Measurements from ENCODE around the gene ZCCHC17.

DNA sequence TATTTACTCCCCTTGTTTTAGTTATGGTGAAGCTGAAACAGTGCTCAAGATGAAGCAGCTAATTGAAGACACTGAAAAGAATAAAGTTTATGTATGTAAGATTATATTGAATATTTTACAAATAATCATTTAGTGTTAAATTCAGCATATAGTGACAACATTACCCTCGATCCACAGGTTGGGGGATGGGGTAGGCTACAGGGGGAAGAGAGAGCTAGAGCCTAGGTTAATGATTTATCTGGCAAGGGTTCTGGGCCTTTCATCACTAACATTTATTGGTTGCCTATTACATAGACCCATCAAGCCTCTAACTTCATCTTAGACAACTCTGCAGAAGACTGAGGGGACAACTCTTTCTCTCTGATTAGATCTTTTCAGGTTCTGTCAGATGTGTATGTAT lies 21.3 kb downstream of the ZCCHC17 start:
- TF ChIP-seq FOXM1 (IDR thresholded peaks at IDR 0.05; ENCODE audit: borderline replicate concordance) (no peak), NFRKB (IDR thresholded peaks at IDR 0.05) (no peak), FOXK2 (IDR thresholded peaks at IDR 0.05) (no peak), L3MBTL2 (conservative IDR thresholded peaks at IDR 0.05) (no peak), SP1 (IDR thresholded peaks at IDR 0.05) (no peak), BHLHE40 (IDR thresholded peaks at IDR 0.05; ENCODE audit: borderline replicate concordance) (no peak), ELF4 (IDR thresholded peaks at IDR 0.05) (no peak), HDGF (IDR thresholded peaks at IDR 0.05; ENCODE audit: borderline replicate concordance) (no peak), SUZ12 (IDR thresholded peaks at IDR 0.05) (no peak), ARNT (IDR thresholded peaks at IDR 0.05) (no peak), ZNF384 (IDR thresholded peaks at IDR 0.05) (no peak), CTBP1 (IDR thresholded peaks at IDR 0.05; ENCODE audit: borderline replicate concordance) (no peak), FOXA1 (IDR thresholded peaks at IDR 0.05) (no peak)
- TF ChIP-seq, protein P1, sequence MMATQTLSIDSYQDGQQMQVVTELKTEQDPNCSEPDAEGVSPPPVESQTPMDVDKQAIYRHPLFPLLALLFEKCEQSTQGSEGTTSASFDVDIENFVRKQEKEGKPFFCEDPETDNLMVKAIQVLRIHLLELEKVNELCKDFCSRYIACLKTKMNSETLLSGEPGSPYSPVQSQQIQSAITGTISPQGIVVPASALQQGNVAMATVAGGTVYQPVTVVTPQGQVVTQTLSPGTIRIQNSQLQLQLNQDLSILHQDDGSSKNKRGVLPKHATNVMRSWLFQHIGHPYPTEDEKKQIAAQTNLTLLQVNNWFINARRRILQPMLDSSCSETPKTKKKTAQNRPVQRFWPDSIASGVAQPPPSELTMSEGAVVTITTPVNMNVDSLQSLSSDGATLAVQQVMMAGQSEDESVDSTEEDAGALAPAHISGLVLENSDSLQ (IDR thresholded peaks at IDR 0.05): no peak

All from HEK293T (cell line).